Small intestine (tissue), 7 donors: ENCODE measurements around the gene VASN. TPM values are rescaled to one million over a fixed set of nuclear protein-coding genes. Genes with fewer than 3 reads are reported as not detected.
A peak's percentile ranks its signal among the peaks of the same experiment; 100 is the strongest.

Experiments
- DNase-seq, 2 donors: peaks; one replicate each; pipeline versions ENCODE4 v3.0.0 to v3.0.0-alpha.2; 2013
- FAIRE-seq: peaks from 2 replicates; lab custom pipeline; 2012; peaks lifted over from hg19 to GRCh38; lab: Jason Lieb, UNC
- H3K27ac ChIP-seq, 3 donors: one replicate each; pipeline ENCODE4 v1.5.1; 2013; ENCODE audit warnings: low read length in 2 of 3, mild to moderate bottlenecking in 2 of 3, control low read depth in 1 of 3, inconsistent platforms in 1 of 3, low read depth in 1 of 3, moderate library complexity in 1 of 3
- H3K27me3 ChIP-seq, 3 donors: one replicate each; pipeline ENCODE4 v1.6.1; 2013; ENCODE audit warnings: low read length in 3 of 3, inconsistent platforms in 1 of 3; ENCODE audit not compliant: control insufficient read depth in 3 of 3, insufficient read depth in 3 of 3
- H3K36me3 ChIP-seq, 3 donors: one replicate each; pipeline ENCODE4 v1.6.1; 2013; ENCODE audit warnings: low read length in 3 of 3, inconsistent platforms in 1 of 3, low read depth in 1 of 3, mild to moderate bottlenecking in 1 of 3, moderate library complexity in 1 of 3; ENCODE audit not compliant: control insufficient read depth in 3 of 3, insufficient read depth in 2 of 3
- H3K4me1 ChIP-seq, 3 donors: one replicate each; pipeline ENCODE4 v1.6.1; 2013; ENCODE audit warnings: low read length in 2 of 3, inconsistent platforms in 1 of 3, low read depth in 1 of 3, mild to moderate bottlenecking in 1 of 3, moderate library complexity in 1 of 3; ENCODE audit not compliant: control insufficient read depth in 3 of 3, insufficient read depth in 2 of 3
- H3K4me3 ChIP-seq, 3 donors: one replicate each; pipeline ENCODE4 v1.5.1; 2013; ENCODE audit warnings: low read length in 3 of 3, control low read depth in 1 of 3, inconsistent platforms in 1 of 3, low read depth in 1 of 3, mild to moderate bottlenecking in 1 of 3, moderate library complexity in 1 of 3
- H3K9me3 ChIP-seq, 2 donors: one replicate each; pipeline ENCODE4 v1.6.1; 2013; ENCODE audit warnings: low read depth in 1 of 2, low read length in 1 of 2; ENCODE audit not compliant: control insufficient read depth in 2 of 2, insufficient read depth in 1 of 2
- WGBS, 3 donors: extraction: QIAGEN DNeasy Blood & Tissue Kit; methylation state at CpG; one replicate each; pipeline ENCODE4 v1.1.7; 2013; 5-methylcytosine and 5-hydroxymethylcytosine counted together
- polyA plus RNA-seq, 4 donors: library from polyadenylated mRNA; stranded (reverse) in 3 of 4; unstranded in 1 of 4; fragments of 200-250 nt in 3 of 4; fragments of 120-200 nt in 1 of 4; gene quantifications; one replicate each; pipeline versions ENCODE4 v1.2.1 to v1.2.3, GENCODE V29; 2013
- donor health status: healthy with polysubstance abuse.
- donor health status: control.
- donor health status: control.
- donor health status: Bipolar disorder and iron deficiency.
- donor health status: healthy.

VASN gene
- polyA plus RNA-seq, 4 donors, result 0.45 to 11.4 (median 2.2) TPM

- no peaks in the 10 kb centered on the region for H3K9me3 ChIP-seq
- no peak overlapping the region for H3K27ac ChIP-seq
- DNase-seq (peak; percentile 62 to 88), FAIRE-seq (no peak)
- no peak overlapping the region for H3K4me3 ChIP-seq
- 23 to 40% (median 33%) methylated on average over 21 to 29 of the region's 29 CpGs for WGBS, 3 donors
- no peaks in the 10 kb centered on the region for H3K27me3 ChIP-seq
- H3K36me3 ChIP-seq, result peaks cover 12 to 85% (median 13%) of the 10 kb centered on the region in 3 donors
- H3K4me1 ChIP-seq, result peaks cover 0 to 4% (median 0%) of the 10 kb centered on the region in 3 donors
Observed at GRCh38 chr16:4402439-4403132, 30.9 kb downstream of the VASN start.

GRCh38 chr16:4403133-4403949, 31.7 kb downstream of the VASN start:
- peaks cover 16 to 85% (median 16%) of the 10 kb centered on the region in 3 donors for H3K36me3 ChIP-seq
- no peaks in the 10 kb centered on the region for H3K9me3 ChIP-seq
- H3K4me1 ChIP-seq, result peaks cover 0 to 4% (median 0%) of the 10 kb centered on the region in 3 donors
- no peak for FAIRE-seq
- DNase-seq, result no peak
- H3K4me3 ChIP-seq, result no peak overlapping the region
- no peaks in the 10 kb centered on the region for H3K27me3 ChIP-seq
- WGBS, 3 donors, result 85 to 92% (median 90%) methylated on average over 21 to 24 of the region's 24 CpGs
- no peak overlapping the region for H3K27ac ChIP-seq

GRCh38 chr16:4404247-4404966, 32.8 kb downstream of the VASN start:
- no peaks in the 10 kb centered on the region for H3K9me3 ChIP-seq
- no peaks in the 10 kb centered on the region for H3K27me3 ChIP-seq
- H3K27ac ChIP-seq, result no peak overlapping the region
- DNase-seq, result peak in 1 of 2 donors; percentile 54
- 77 to 79% (median 79%) methylated on average over 20 of the region's 20 CpGs for WGBS, 3 donors
- H3K4me1 ChIP-seq, result peaks cover 0 to 4% (median 0%) of the 10 kb centered on the region in 3 donors
- H3K36me3 ChIP-seq, result peaks cover 16 to 92% (median 22%) of the 10 kb centered on the region in 3 donors
- H3K4me3 ChIP-seq, result no peak overlapping the region
- FAIRE-seq, result no peak

GRCh38 chr16:4404967-4405696, 33.5 kb downstream of the VASN start:
- Histone ChIP-seq H3K36me3 (peaks cover 16 to 96% (median 22%) of the 10 kb centered on the region in 3 donors), H3K4me3 (no peak overlapping the region), H3K4me1 (peaks cover 0 to 4% (median 0%) of the 10 kb centered on the region in 3 donors), H3K9me3 (no peaks in the 10 kb centered on the region), H3K27me3 (no peaks in the 10 kb centered on the region), H3K27ac (no peak overlapping the region)
- 89 to 93% (median 91%) methylated on average over 23 to 24 of the region's 24 CpGs for WGBS, 3 donors
- DNase-seq (no peak), FAIRE-seq (no peak)

GRCh38 chr16:4407543-4408322, 36.1 kb downstream of the VASN start:
- no peaks in the 10 kb centered on the region for H3K9me3 ChIP-seq
- no peak overlapping the region for H3K27ac ChIP-seq
- peaks cover 16 to 96% (median 22%) of the 10 kb centered on the region in 3 donors for H3K36me3 ChIP-seq
- peak in 1 of 2 donors; percentile 0 for DNase-seq
- no peaks in the 10 kb centered on the region for H3K4me1 ChIP-seq
- no peak for FAIRE-seq
- no peak overlapping the region for H3K4me3 ChIP-seq
- whole genome bisulfite sequencing, 3 donors, result 85 to 93% (median 87%) methylated on average over 20 to 22 of the region's 22 CpGs
- no peaks in the 10 kb centered on the region for H3K27me3 ChIP-seq

GRCh38 chr16:4408323-4408690, 36.7 kb downstream of the VASN start:
- FAIRE-seq, result no peak
- WGBS, 3 donors, result 87 to 92% (median 92%) methylated on average over 9 to 10 of the region's 10 CpGs
- Histone ChIP-seq H3K9me3 (no peaks in the 10 kb centered on the region), H3K27ac (no peak overlapping the region), H3K4me1 (no peaks in the 10 kb centered on the region), H3K27me3 (no peaks in the 10 kb centered on the region), H3K36me3 (peaks cover 16 to 96% (median 19%) of the 10 kb centered on the region in 3 donors), H3K4me3 (no peak overlapping the region)
- no peak for DNase-seq

- FAIRE-seq (no peak), DNase-seq (peak in 1 of 2 donors; percentile 0)
- no peaks in the 10 kb centered on the region for H3K4me1 ChIP-seq
- H3K27ac ChIP-seq, result no peak overlapping the region
- WGBS, 3 donors, result 88 to 93% (median 93%) methylated on average over 19 of the region's 19 CpGs
- no peaks in the 10 kb centered on the region for H3K9me3 ChIP-seq
- H3K4me3 ChIP-seq, result no peak overlapping the region
- H3K36me3 ChIP-seq, result peaks cover 16 to 93% (median 19%) of the 10 kb centered on the region in 3 donors
- no peaks in the 10 kb centered on the region for H3K27me3 ChIP-seq
Observed at GRCh38 chr16:4409081-4409932, 37.7 kb downstream of the VASN start.
